SH-SY5Y (cell line): ENCODE data around the gene ANKS4B.

ENCODE experiments used
- GATA2 ChIP-seq: IDR thresholded peaks from 2 replicates; pipeline ENCODE4 v1.6.1; 2011; ENCODE audit warnings: mild to moderate bottlenecking, low read depth, low read length
- GATA3 ChIP-seq: IDR thresholded peaks from 2 replicates; pipeline ENCODE4 v1.6.1; 2011; ENCODE audit warnings: low read depth, mild to moderate bottlenecking, low read length, moderate library complexity

GRCh38 chr16:21265104-21265837, 31.8 kb downstream of the ANKS4B start:
- TF ChIP-seq GATA2 (no peak), GATA3 (no peak)
